HFFc6 (cell line): Measurements from ENCODE around the gene SPSB4. TPM values are rescaled to one million over a fixed set of nuclear protein-coding genes. Genes with fewer than 3 reads are reported as not detected.

Experiments used
- DNase-seq: peaks from one replicate; pipeline ENCODE4 v3.0.0-alpha.2; 2018
- H3K27ac Mint-ChIP-seq: 2 replicates; pipeline ENCODE4 v1.8.0; 2020; ENCODE audit warnings: mild to moderate bottlenecking, mixed read lengths
- H3K27me3 Mint-ChIP-seq: 2 replicates; pipeline ENCODE4 v1.8.0; 2021; ENCODE audit warnings: mild to moderate bottlenecking, moderate library complexity, mixed read lengths; ENCODE audit not compliant: insufficient read depth
- H3K36me3 Mint-ChIP-seq: 2 replicates; pipeline ENCODE4 v1.8.0; 2021; ENCODE audit warnings: low read depth, mixed read lengths
- H3K4me1 Mint-ChIP-seq: 2 replicates; pipeline ENCODE4 v1.8.0; 2020; ENCODE audit warnings: low read depth, mixed read lengths
- H3K4me3 Mint-ChIP-seq: 2 replicates; pipeline ENCODE4 v1.8.0; 2020; ENCODE audit warnings: mild to moderate bottlenecking, moderate library complexity, mixed read lengths
- H3K9me3 Mint-ChIP-seq: 2 replicates; pipeline ENCODE4 v1.8.0; 2020; ENCODE audit warnings: mild to moderate bottlenecking, mixed read lengths
- total RNA-seq, 6 experiments: library from RNA; stranded (reverse); fragmentation: NEBNext Ultra II Directional; extraction: Animal tissue kit (Norgen Biotek cat#: 25700); gene quantifications; 2 replicates in 1 of 6; 3 replicates in 5 of 6; pipeline ENCODE4 v1.2.3, GENCODE V29; 2021
- TF ChIP-seq, protein P1 (sequence below): fragments of 200-600 bp; sonication (generic); IDR thresholded peaks from 2 replicates; pipeline ENCODE4 v1.5.0; 2021; ENCODE audit warnings: antibody characterized with exemption, mild to moderate bottlenecking

Gene SPSB4
- total RNA-seq, 6 experiments from 2014 or later, result not detected

- Mint-ChIP-seq H3K27me3 (peaks cover 18% of the 10 kb centered on the region), H3K36me3 (no peaks in the 10 kb centered on the region), H3K4me1 (no peaks in the 10 kb centered on the region), H3K4me3 (no peak overlapping the region), H3K9me3 (no peaks in the 10 kb centered on the region), H3K27ac (no peak overlapping the region)
- TF ChIP-seq, protein P1, sequence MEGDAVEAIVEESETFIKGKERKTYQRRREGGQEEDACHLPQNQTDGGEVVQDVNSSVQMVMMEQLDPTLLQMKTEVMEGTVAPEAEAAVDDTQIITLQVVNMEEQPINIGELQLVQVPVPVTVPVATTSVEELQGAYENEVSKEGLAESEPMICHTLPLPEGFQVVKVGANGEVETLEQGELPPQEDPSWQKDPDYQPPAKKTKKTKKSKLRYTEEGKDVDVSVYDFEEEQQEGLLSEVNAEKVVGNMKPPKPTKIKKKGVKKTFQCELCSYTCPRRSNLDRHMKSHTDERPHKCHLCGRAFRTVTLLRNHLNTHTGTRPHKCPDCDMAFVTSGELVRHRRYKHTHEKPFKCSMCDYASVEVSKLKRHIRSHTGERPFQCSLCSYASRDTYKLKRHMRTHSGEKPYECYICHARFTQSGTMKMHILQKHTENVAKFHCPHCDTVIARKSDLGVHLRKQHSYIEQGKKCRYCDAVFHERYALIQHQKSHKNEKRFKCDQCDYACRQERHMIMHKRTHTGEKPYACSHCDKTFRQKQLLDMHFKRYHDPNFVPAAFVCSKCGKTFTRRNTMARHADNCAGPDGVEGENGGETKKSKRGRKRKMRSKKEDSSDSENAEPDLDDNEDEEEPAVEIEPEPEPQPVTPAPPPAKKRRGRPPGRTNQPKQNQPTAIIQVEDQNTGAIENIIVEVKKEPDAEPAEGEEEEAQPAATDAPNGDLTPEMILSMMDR, result no peak
- no peak for DNase-seq
These were observed 97.6 kb downstream of the SPSB4 start for GRCh38 chr3:141148770-141149169.

DNA sequence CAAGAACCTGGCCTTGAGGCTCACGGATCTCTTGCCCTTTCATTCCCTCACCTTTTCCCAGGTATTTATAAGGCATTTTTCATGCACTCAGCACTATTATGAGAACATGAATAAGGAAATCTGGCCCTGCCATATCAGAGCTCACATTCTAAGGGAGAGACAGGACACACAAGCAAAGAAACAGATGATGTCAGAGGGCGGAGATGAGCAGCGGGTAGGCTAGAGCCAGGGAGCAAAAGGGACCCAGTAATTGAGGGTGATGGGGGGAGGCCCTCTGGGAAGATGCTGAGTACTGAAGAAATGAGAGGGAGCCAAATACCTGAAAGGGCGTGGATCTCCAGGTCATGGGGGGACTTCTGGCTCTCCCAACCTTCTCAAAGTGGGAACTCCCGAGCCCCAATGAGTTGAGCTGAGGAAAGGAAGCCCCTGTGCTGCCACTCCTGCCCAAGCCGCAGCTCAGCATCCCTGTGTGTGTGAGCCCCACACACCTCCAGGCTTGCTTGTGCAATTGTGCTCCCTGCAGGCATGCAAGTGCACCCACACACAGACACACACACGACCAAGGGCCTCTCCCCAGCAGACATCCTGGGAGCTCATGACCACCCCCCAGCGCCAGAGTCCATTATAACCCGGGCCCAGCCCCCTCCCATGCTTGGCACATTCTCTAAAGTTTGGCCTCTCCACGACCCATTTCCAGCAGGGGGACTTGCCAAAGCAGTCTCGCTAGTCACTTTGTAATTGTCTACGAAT, 99.1 kb downstream of the SPSB4 start:
- DNase-seq, result no peak
- Mint-ChIP-seq H3K27me3 (peaks cover 18% of the 10 kb centered on the region), H3K36me3 (no peaks in the 10 kb centered on the region), H3K9me3 (no peaks in the 10 kb centered on the region), H3K27ac (no peak overlapping the region), H3K4me3 (no peak overlapping the region), H3K4me1 (no peaks in the 10 kb centered on the region)
- TF ChIP-seq, protein P1, result no peak

GRCh38 chr3:141150931-141151330, 99.8 kb downstream of the SPSB4 start:
- no peaks in the 10 kb centered on the region for H3K36me3 Mint-ChIP-seq
- no peak overlapping the region for H3K4me3 Mint-ChIP-seq
- TF ChIP-seq, protein P1, result no peak
- H3K27ac Mint-ChIP-seq, result no peak overlapping the region
- peaks cover 17% of the 10 kb centered on the region for H3K27me3 Mint-ChIP-seq
- no peaks in the 10 kb centered on the region for H3K9me3 Mint-ChIP-seq
- no peak for DNase-seq
- no peaks in the 10 kb centered on the region for H3K4me1 Mint-ChIP-seq

GRCh38 chr3:141151439-141151838, 100.3 kb downstream of the SPSB4 start:
- H3K4me3 Mint-ChIP-seq, result no peak overlapping the region
- H3K27ac Mint-ChIP-seq, result no peak overlapping the region
- peaks cover 17% of the 10 kb centered on the region for H3K27me3 Mint-ChIP-seq
- H3K4me1 Mint-ChIP-seq, result no peaks in the 10 kb centered on the region
- TF ChIP-seq, protein P1, result no peak
- no peaks in the 10 kb centered on the region for H3K36me3 Mint-ChIP-seq
- no peaks in the 10 kb centered on the region for H3K9me3 Mint-ChIP-seq
- no peak for DNase-seq

GRCh38 chr3:141152130-141152529, 101.0 kb downstream of the SPSB4 start:
- H3K4me1 Mint-ChIP-seq, result no peaks in the 10 kb centered on the region
- no peak overlapping the region for H3K4me3 Mint-ChIP-seq
- H3K27me3 Mint-ChIP-seq, result peaks cover 17% of the 10 kb centered on the region
- H3K27ac Mint-ChIP-seq, result no peak overlapping the region
- no peaks in the 10 kb centered on the region for H3K36me3 Mint-ChIP-seq
- no peak for DNase-seq
- TF ChIP-seq, protein P1, result no peak
- no peaks in the 10 kb centered on the region for H3K9me3 Mint-ChIP-seq
